ENCODE results near the gene FBXL19.

The FBXL19 gene

GRCh38 chr16:30990105-30990504 lies 66.7 kb downstream of the FBXL19 start:
- no peak for DNase-seq

GRCh38 chr16:30991052-30991451 lies 67.7 kb downstream of the FBXL19 start:
- DNase-seq: no peak

GRCh38 chr16:30992276-30992780 lies 69.0 kb downstream of the FBXL19 start:
- no peak for DNase-seq

DNA sequence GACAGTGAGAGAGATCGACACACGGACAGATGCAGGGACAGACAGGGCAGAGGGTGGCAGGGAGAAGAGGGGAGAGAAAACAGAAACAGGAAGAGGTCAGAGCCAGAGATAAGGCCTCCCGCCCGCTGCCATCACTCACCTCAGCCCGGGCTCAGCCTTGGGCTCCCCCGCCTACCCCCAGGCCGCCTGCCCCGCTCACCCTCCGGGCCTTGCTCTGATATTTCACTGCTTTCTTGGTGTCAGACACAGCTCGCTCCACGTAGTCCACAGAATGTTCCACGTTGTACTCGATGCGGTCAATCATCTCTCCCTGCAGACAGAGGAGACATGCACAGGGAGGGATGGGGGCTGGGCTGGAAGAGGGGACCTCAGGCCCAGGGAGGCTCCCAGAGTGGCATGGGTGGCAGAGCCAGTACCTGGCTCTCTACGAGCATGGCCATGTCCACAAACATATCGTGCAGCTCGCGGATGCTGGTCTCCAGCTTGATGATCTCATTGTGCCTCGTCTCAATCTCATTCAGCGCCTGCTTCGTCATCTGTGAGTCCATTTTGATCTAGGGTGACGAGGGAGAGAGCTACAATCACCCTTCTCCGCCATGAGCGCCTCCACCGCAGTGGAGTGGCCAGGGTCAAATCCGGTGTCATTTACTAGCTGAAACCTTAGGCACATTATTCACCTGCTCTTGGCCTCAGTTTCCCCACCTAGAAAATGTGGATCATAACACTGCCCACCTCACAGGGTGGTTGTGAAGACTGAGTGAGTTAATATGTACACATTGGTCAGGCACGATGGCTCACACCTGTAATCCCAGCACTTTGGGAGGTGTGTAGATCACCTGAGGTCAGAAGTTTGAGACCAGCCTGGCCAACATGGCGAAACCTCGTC lies 69.8 kb downstream of the FBXL19 start:
- no peak for DNase-seq

GRCh38 chr16:30995927-30996323 lies 72.6 kb downstream of the FBXL19 start:
- DNase-seq: no peak

DNA sequence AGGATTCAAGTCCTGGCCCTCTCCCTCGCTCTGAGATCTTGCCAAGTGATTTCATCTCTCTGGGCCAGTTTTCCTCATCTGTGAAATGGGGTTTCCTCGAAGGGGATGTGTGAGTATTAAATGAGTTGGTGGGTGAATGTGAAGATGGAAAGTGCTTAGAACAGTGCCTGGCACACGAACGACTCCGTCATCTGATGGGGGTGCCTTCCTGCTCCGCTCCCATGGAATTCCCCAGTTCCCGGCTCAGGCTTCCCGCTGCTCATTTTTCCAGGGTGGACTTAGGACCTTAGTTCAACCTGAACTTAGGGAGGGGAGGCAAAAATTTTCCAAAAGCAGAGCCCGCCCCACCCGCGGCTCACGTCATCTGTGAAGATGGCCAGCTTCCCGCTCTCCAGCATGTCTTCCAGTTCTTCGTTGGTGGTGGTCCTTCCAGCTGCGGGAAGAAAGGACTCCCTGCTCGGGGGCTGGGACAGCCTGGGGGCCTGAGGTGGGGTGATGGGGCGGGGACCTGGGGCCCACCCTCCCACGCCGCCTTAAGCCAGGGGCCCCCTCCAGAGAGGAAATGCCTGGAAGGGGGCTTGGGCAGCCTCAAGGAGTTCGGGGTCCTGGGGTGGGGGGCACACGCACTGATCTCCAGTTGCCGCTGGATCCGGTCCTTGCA lies 73.1 kb downstream of the FBXL19 start:
- DNase-seq: no peak

GRCh38 chr16:30996985-30997724 lies 73.8 kb downstream of the FBXL19 start:
- DNase-seq: peak; percentile 79

DNA sequence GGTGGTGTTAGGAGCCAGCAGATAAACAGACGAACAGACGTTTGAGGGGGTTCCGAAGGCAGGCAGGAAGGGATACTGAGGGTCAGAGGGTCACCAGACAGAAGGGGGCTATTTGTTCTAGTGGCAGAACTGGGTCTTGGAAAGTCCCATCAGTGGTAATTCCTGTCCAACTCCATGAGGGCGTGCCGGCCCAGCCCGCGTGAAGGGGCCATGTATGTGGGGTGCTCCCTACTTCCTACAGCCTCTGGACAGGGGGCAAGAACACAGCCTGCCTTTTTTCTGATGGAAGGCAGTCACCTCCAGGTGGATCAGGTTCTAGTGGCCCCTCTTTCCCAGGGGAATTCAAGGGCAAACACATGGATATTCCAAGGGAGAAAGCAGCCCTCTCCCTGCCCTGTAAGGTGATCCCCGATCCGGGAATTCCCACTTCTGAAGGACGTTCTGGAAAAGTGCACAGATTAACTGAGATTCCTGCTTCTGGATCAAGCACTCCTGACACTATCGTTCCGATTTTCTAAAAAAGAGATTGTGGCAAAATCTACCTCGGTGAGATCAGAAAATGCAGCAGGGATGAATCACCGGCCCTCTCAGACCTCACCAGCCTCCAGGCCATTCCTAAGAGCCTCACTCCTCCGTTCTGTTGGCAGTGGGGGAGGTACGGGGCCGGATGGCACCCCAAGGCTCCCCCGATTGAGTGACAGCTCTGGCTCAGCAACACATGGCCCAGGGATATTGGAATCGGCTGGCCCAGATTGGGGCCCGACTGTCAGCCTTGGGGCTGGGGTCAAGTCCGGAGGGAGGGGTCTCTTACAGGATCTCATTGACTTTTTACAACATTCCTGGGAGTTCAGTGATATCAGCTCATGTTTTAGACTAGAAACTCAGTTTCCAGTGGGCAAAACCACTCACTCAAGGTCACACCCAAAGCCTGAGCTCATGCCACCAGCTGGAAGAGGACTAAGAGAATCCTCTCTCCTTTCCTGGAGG lies 74.6 kb downstream of the FBXL19 start:
- no peak for DNase-seq

Measured in activated naive CD4-positive, alpha-beta T cell treated with anti-CD3 and anti-CD28 coated beads, Interleukin-2, amount 50 U/mL, for 16 hours (primary cell).